WTC11 (cell line): ENCODE measurements around the gene ZMIZ1. TPM values are rescaled to one million over a fixed set of nuclear protein-coding genes. Genes with fewer than 3 reads are reported as not detected.

ENCODE experiments used
- ATAC-seq: fragments of 200-7000 bp; cut with Tn5 transposase; 2 replicates; pipeline ENCODE4 v1.10.0; 2021; ENCODE audit warnings: mild to moderate bottlenecking, moderate library complexity
- CTCF ChIA-PET: fragments of 300-600 bp; sonication (Branson Sonifier 250); formaldehyde crosslinking; loops from one replicate; lab custom pipeline; 2021; ENCODE audit warnings: antibody characterized with exemption; lab: Charles Lee
- POLR2A ChIA-PET: fragments of 350-600 bp; sonication (Branson Sonifier 250); formaldehyde crosslinking; loops from one replicate; lab custom pipeline; 2021; ENCODE audit warnings: antibody characterized with exemption; lab: Charles Lee
- DNase-seq: peaks from one replicate; pipeline ENCODE4 v3.0.0; 2021; ENCODE audit warnings: low spot score
- H3K27ac Mint-ChIP-seq: 2 replicates; pipeline ENCODE4 v1.8.0; 2021; ENCODE audit warnings: mixed read lengths
- H3K27me3 Mint-ChIP-seq: 2 replicates; pipeline ENCODE4 v1.8.0; 2021; ENCODE audit warnings: low read depth, mild to moderate bottlenecking, moderate library complexity, mixed read lengths
- H3K36me3 Mint-ChIP-seq: 2 replicates; pipeline ENCODE4 v1.8.0; 2021; ENCODE audit warnings: mixed read lengths
- H3K4me1 Mint-ChIP-seq: 2 replicates; pipeline ENCODE4 v1.8.0; 2022; ENCODE audit warnings: mixed read lengths
- H3K4me3 Mint-ChIP-seq: 2 replicates; pipeline ENCODE4 v1.8.0; 2021; ENCODE audit warnings: mild to moderate bottlenecking, moderate library complexity, mixed read lengths
- H3K9me3 Mint-ChIP-seq: 2 replicates; pipeline ENCODE4 v1.8.0; 2021; ENCODE audit warnings: mixed read lengths
- AR ChIP-seq: fragments of 250-450 bp; sonication (Bioruptor Pico); IDR thresholded peaks from 2 replicates; pipeline ENCODE4 v1.9.0; 2021; ENCODE audit warnings: mild to moderate bottlenecking
- CREM ChIP-seq: sonication (generic); formaldehyde crosslinking; IDR thresholded peaks from 2 replicates; pipeline ENCODE4 v1.8.1; 2022; ENCODE audit warnings: mild to moderate bottlenecking, missing genetic modification reagents, moderate library complexity
- E2F1 ChIP-seq: sonication (generic); formaldehyde crosslinking; IDR thresholded peaks from 2 replicates; pipeline ENCODE4 v1.8.0; 2022; ENCODE audit warnings: mild to moderate bottlenecking, missing genetic modification reagents
- E2F4 ChIP-seq: sonication (generic); formaldehyde crosslinking; IDR thresholded peaks from 2 replicates; pipeline ENCODE4 v1.8.1; 2022; ENCODE audit warnings: low read depth, mild to moderate bottlenecking, moderate library complexity, missing genetic modification reagents, borderline replicate concordance
- E2F5 ChIP-seq: sonication (generic); formaldehyde crosslinking; IDR thresholded peaks from 2 replicates; pipeline ENCODE4 v1.8.1; 2022; ENCODE audit warnings: mild to moderate bottlenecking, moderate library complexity, missing genetic modification reagents
- ERG ChIP-seq: fragments of 250-450 bp; sonication (Bioruptor Pico); IDR thresholded peaks from 2 replicates; pipeline ENCODE4 v1.8.0; 2021; ENCODE audit warnings: mild to moderate bottlenecking
- ETV6 ChIP-seq: sonication (generic); formaldehyde crosslinking; IDR thresholded peaks from 2 replicates; pipeline ENCODE4 v1.8.1; 2022; ENCODE audit warnings: mild to moderate bottlenecking, missing genetic modification reagents
- FOXJ3 ChIP-seq: sonication (generic); formaldehyde crosslinking; IDR thresholded peaks from 2 replicates; pipeline ENCODE4 v1.9.0; 2021; ENCODE audit warnings: missing genetic modification reagents, mild to moderate bottlenecking, borderline replicate concordance
- GTF2I ChIP-seq: fragments of 250-450 bp; sonication (Bioruptor Pico); conservative IDR thresholded peaks from 2 replicates; pipeline ENCODE4 v1.4.0; 2021; ENCODE audit warnings: mild to moderate bottlenecking
- JAZF1 ChIP-seq: fragments of 250-450 bp; sonication (Bioruptor Pico); IDR thresholded peaks from 2 replicates; pipeline ENCODE4 v1.9.0; 2021; ENCODE audit warnings: moderate library complexity, mild to moderate bottlenecking, inconsistent platforms
- JUN ChIP-seq: sonication (generic); formaldehyde crosslinking; IDR thresholded peaks from 2 replicates; pipeline ENCODE4 v1.8.0; 2023; ENCODE audit warnings: mild to moderate bottlenecking, missing genetic modification reagents
- MXD4 ChIP-seq: fragments of 250-450 bp; sonication (Bioruptor Pico); IDR thresholded peaks from 2 replicates; pipeline ENCODE4 v1.8.0; 2021; ENCODE audit warnings: mild to moderate bottlenecking, moderate library complexity, borderline replicate concordance
- NFE2L1 ChIP-seq: sonication (generic); formaldehyde crosslinking; IDR thresholded peaks from 2 replicates; pipeline ENCODE4 v1.8.1; 2023; ENCODE audit warnings: missing genetic modification reagents
- NR1H2 ChIP-seq: sonication (generic); formaldehyde crosslinking; IDR thresholded peaks from 2 replicates; pipeline ENCODE4 v1.9.0; 2021; ENCODE audit warnings: mild to moderate bottlenecking, moderate library complexity, missing genetic modification reagents
- NR3C1 ChIP-seq: sonication (generic); formaldehyde crosslinking; conservative IDR thresholded peaks from 2 replicates; pipeline ENCODE4 v1.8.1; 2023; ENCODE audit warnings: low read depth, mild to moderate bottlenecking, missing genetic modification reagents
- RORB ChIP-seq: fragments of 250-450 bp; sonication (Bioruptor Pico); IDR thresholded peaks from 2 replicates; pipeline ENCODE4 v1.9.0; 2021; ENCODE audit warnings: mild to moderate bottlenecking
- SOX15 ChIP-seq: fragments of 250-450 bp; sonication (Bioruptor Pico); IDR thresholded peaks from 2 replicates; pipeline ENCODE4 v1.9.0; 2021; ENCODE audit warnings: mild to moderate bottlenecking
- TCF7 ChIP-seq: sonication (generic); formaldehyde crosslinking; IDR thresholded peaks from 2 replicates; pipeline ENCODE4 v1.8.0; 2022; ENCODE audit warnings: mild to moderate bottlenecking, low read depth, missing genetic modification reagents, moderate library complexity
- TP53 ChIP-seq: sonication (generic); formaldehyde crosslinking; IDR thresholded peaks from 2 replicates; pipeline ENCODE4 v1.8.1; 2023; ENCODE audit warnings: mild to moderate bottlenecking, missing genetic modification reagents
- ZBTB21 ChIP-seq: sonication (generic); formaldehyde crosslinking; IDR thresholded peaks from 2 replicates; pipeline ENCODE4 v1.8.1; 2023; ENCODE audit warnings: mild to moderate bottlenecking, missing genetic modification reagents, borderline replicate concordance
- ZNF121 ChIP-seq: sonication (generic); formaldehyde crosslinking; IDR thresholded peaks from 2 replicates; pipeline ENCODE4 v1.8.0; 2023; ENCODE audit warnings: missing genetic modification reagents
- ZNF219 ChIP-seq: sonication (generic); formaldehyde crosslinking; IDR thresholded peaks from 2 replicates; pipeline ENCODE4 v1.8.0; 2023; ENCODE audit warnings: missing genetic modification reagents, mild to moderate bottlenecking, borderline replicate concordance
- ZNF396 ChIP-seq: fragments of 250-450 bp; sonication (Bioruptor Pico); IDR thresholded peaks from 2 replicates; pipeline ENCODE4 v1.8.0; 2021; ENCODE audit warnings: mild to moderate bottlenecking, moderate library complexity, borderline replicate concordance
- total RNA-seq: library from RNA; stranded (reverse); gene quantifications from 3 replicates; pipeline ENCODE4 v1.2.3, GENCODE V29; 2021

ZMIZ1 gene
- total RNA-seq, 1 experiment from 2014 or later = 44.4 TPM

GRCh38 chr10:79191951-79192676 lies 123.3 kb downstream of the ZMIZ1 start:
- DNase-seq (no peak), ATAC-seq (no peak)
- Mint-ChIP-seq H3K27me3 (no peaks in the 10 kb centered on the region), H3K4me1 (peaks cover 23% of the 10 kb centered on the region), H3K27ac (no peak overlapping the region), H3K4me3 (no peak overlapping the region), H3K9me3 (no peaks in the 10 kb centered on the region), H3K36me3 (no peaks in the 10 kb centered on the region)
- no peak for TF ChIP-seq E2F5 (CRISPR knock-in tag)
- no peak for TF ChIP-seq GTF2I (CRISPR knock-in tag)
- no peak for TF ChIP-seq JAZF1
- no peak for TF ChIP-seq ZBTB21 (CRISPR knock-in tag)
- TF ChIP-seq CREM (CRISPR knock-in tag) = no peak
- no peak for TF ChIP-seq JUN (CRISPR knock-in tag)
- ChIA-PET POLR2A (no interaction called here), CTCF (interaction anchor here (0.5 to 1.1 kb wide), 2 partner anchors 10 to 275 kb away, joined by 3 to 5 read pairs; no protein-coding TSS in a partner anchor)

GRCh38 chr10:79192677-79193003 lies 123.9 kb downstream of the ZMIZ1 start:
- Mint-ChIP-seq H3K4me3 (no peak overlapping the region), H3K27me3 (no peaks in the 10 kb centered on the region), H3K36me3 (no peaks in the 10 kb centered on the region), H3K27ac (peak overlapping the region; percentile 59; the same call in 1 of the 2 replicates), H3K4me1 (peaks cover 25% of the 10 kb centered on the region), H3K9me3 (no peaks in the 10 kb centered on the region)
- ATAC-seq (no peak), DNase-seq (no peak)
- POLR2A ChIA-PET = no interaction called here
- TF ChIP-seq RORB (CRISPR knock-in tag) (no peak), TCF7 (CRISPR knock-in tag) (no peak), NR1H2 (CRISPR knock-in tag) (no peak), ZNF219 (CRISPR knock-in tag) (no peak), NR3C1 (CRISPR knock-in tag) (no peak), ERG (no peak), E2F4 (no peak), NFE2L1 (CRISPR knock-in tag) (no peak), SOX15 (CRISPR knock-in tag) (no peak), GTF2I (CRISPR knock-in tag) (no peak), ZNF396 (CRISPR knock-in tag) (no peak), TP53 (no peak), MXD4 (no peak), E2F5 (CRISPR knock-in tag) (no peak), ETV6 (no peak), AR (CRISPR knock-in tag) (no peak), E2F1 (CRISPR knock-in tag) (no peak), FOXJ3 (CRISPR knock-in tag) (no peak), ZNF121 (CRISPR knock-in tag) (no peak)
- CTCF ChIA-PET = interaction anchor here (0.5 to 1.1 kb wide), 2 partner anchors 10 to 275 kb away, joined by 3 to 5 read pairs; no protein-coding TSS in a partner anchor
